Mammary epithelial cell (primary cell): Measurements from ENCODE around the gene ITGAD.

ENCODE experiments used
- CTCF ChIP-seq, 2 donors: IDR thresholded peaks in 1 of 2; conservative IDR thresholded peaks in 1 of 2; 2 replicates each; pipeline ENCODE4 v1.5.1; 2011 to 2012; ENCODE audit warnings: inconsistent platforms in 2 of 2, low read length in 2 of 2, mild to moderate bottlenecking in 2 of 2, control low read depth in 1 of 2, low read depth in 1 of 2; ENCODE audit not compliant: insufficient read depth in 1 of 2; ENCODE audit errors: extremely low read depth in 1 of 2
- EZH2 ChIP-seq: IDR thresholded peaks from 2 replicates; pipeline ENCODE4 v1.6.1; 2012; ENCODE audit warnings: low read length, inconsistent platforms, borderline replicate concordance

DNA sequence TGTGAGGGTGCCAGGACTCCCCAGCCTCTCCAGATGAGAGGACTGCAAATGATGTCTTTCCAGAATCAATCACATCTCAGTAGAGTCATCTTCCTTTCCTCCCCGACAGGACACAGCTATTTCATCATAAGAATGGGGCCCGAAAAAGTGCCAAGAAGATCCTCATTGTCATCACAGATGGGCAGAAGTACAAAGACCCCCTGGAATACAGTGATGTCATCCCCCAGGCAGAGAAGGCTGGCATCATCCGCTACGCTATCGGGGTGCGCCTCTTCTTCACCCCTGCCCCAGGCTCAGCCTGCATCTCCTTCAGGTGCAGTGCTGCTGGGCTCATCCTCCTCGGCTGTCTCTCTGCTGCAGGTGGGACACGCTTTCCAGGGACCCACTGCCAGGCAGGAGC is 14.3 kb downstream of the ITGAD start:
- TF ChIP-seq EZH2 (no peak), CTCF (conservative IDR thresholded peaks at IDR 0.05 in 1 of 2, IDR thresholded peaks at IDR 0.05 in 1 of 2; ENCODE audit: extremely low read depth in 1 of 2, insufficient read depth in 1 of 2, low read depth in 1 of 2, low read length in 2 of 2) (no peak)
